Keratinocyte (primary cell): ENCODE data around the gene SH3D19.

Experiments used
- EZH2 ChIP-seq: IDR thresholded peaks from one replicate; pipeline ENCODE4 v1.6.1; 2012; ENCODE audit warnings: inconsistent platforms, mild to moderate bottlenecking, low read length, moderate library complexity
- TF ChIP-seq, protein P1 (sequence below), 3 experiments: IDR thresholded peaks in 1 of 3; conservative IDR thresholded peaks in 1 of 3; optimal IDR thresholded peaks in 1 of 3; 2 replicates in 2 of 3; 3 replicates in 1 of 3; pipeline versions ENCODE3 to v1.5.1; 2011; ENCODE audit warnings: low read length in 3 of 3, mild to moderate bottlenecking in 3 of 3, moderate library complexity in 2 of 3, control low read depth in 1 of 3, inconsistent platforms in 1 of 3; ENCODE audit not compliant: insufficient read depth in 2 of 3; ENCODE audit errors: extremely low read depth in 1 of 3

DNA sequence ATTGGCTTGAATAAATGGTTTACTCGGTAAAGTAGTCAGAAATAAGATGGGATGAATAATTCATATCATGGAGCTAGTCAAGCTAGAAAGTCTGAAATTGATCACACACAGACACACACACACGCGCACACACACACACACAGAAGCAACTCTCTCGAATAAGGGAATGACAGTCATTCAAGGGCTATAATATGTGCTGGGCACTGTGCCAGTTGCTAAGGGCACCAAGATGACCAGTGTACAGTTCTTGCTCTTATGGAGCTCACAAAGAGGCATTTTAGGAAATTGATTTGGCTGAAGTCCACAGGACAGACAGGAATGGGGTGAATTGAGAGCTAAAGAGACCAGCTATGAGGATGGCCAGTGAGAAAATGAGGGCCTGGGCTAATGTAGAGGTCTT, 34.2 kb upstream of the SH3D19 start:
- TF ChIP-seq, protein P1, sequence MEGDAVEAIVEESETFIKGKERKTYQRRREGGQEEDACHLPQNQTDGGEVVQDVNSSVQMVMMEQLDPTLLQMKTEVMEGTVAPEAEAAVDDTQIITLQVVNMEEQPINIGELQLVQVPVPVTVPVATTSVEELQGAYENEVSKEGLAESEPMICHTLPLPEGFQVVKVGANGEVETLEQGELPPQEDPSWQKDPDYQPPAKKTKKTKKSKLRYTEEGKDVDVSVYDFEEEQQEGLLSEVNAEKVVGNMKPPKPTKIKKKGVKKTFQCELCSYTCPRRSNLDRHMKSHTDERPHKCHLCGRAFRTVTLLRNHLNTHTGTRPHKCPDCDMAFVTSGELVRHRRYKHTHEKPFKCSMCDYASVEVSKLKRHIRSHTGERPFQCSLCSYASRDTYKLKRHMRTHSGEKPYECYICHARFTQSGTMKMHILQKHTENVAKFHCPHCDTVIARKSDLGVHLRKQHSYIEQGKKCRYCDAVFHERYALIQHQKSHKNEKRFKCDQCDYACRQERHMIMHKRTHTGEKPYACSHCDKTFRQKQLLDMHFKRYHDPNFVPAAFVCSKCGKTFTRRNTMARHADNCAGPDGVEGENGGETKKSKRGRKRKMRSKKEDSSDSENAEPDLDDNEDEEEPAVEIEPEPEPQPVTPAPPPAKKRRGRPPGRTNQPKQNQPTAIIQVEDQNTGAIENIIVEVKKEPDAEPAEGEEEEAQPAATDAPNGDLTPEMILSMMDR (optimal IDR thresholded peaks at IDR 0.05 in 1 of 3, IDR thresholded peaks at IDR 0.05 in 1 of 3, conservative IDR thresholded peaks at IDR 0.05 in 1 of 3; ENCODE audit: extremely low read depth in 1 of 3, insufficient read depth in 2 of 3, low read length in 3 of 3), result no peak
- TF ChIP-seq EZH2, result no peak
